Epithelial cell of esophagus (primary cell): ENCODE measurements around the gene RSRP1.
A peak's percentile ranks its signal among the peaks of the same experiment; 100 is the strongest.
"Not testable (repeated sequence)": the region's sequence is repeated elsewhere in the genome, so short reads cannot be mapped to it uniquely, and the experiment has no call there.

ENCODE experiments used
- DNase-seq: peaks from one replicate; pipeline ENCODE4 v3.0.0; 2010; ENCODE audit warnings: low read depth
- H3K4me3 ChIP-seq: 2 replicates; pipeline ENCODE4 v1.5.1; 2011; ENCODE audit warnings: mild to moderate bottlenecking, low read length, control low read depth
- TF ChIP-seq, protein P1 (sequence below): IDR thresholded peaks from 2 replicates; pipeline ENCODE4 v1.5.1; 2011; ENCODE audit warnings: low read depth, mild to moderate bottlenecking, low read length, control low read depth, inconsistent platforms; ENCODE audit not compliant: insufficient read depth; ENCODE audit errors: missing control alignments

RSRP1 gene, protein sequence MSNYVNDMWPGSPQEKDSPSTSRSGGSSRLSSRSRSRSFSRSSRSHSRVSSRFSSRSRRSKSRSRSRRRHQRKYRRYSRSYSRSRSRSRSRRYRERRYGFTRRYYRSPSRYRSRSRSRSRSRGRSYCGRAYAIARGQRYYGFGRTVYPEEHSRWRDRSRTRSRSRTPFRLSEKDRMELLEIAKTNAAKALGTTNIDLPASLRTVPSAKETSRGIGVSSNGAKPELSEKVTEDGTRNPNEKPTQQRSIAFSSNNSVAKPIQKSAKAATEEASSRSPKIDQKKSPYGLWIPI

DNA sequence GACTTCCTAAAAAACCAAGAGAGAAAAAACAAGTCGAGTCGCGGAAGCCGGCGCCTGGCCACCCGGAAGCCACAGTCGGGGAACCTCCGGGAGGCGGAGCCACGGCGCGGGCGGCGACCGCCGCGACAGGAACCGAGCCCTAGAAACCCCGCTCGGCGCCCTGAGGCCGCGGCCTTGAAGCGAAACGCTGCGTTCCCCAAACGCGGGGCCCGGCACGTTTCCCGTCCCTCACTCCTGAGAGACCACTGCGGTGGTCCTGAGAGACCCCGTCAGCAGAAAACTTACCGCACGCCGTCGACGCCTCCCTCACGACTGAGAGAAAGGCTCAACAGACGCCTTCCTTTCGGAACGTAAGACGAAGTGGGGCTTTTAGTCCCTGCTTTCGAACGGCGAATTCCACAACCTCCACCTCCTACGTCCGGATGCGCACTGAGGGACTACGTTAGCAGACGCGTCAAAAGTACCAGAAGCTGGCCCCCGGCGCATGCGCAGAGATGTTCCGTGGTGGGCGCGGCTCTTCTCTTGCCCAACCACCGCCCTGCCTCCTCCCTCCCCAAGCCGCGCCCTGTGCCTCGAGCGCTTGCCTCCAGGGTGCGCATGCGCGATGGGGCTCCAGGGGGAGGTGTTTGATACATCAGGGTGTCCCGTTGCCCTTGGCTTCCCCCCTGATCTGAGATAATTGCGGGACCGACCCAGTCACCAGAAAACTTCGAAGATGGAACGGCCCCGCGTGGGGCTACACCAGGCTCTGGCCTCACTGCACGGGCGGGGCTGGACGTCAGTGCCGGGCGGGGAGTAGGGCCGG lies at the start of gene RSRP1:
Gene RSRP1 (minus strand): TSS at position 431 of the 805 bp plus-strand sequence. CDS start 491 bp downstream, outside the sequence.
- TF ChIP-seq, protein P1, sequence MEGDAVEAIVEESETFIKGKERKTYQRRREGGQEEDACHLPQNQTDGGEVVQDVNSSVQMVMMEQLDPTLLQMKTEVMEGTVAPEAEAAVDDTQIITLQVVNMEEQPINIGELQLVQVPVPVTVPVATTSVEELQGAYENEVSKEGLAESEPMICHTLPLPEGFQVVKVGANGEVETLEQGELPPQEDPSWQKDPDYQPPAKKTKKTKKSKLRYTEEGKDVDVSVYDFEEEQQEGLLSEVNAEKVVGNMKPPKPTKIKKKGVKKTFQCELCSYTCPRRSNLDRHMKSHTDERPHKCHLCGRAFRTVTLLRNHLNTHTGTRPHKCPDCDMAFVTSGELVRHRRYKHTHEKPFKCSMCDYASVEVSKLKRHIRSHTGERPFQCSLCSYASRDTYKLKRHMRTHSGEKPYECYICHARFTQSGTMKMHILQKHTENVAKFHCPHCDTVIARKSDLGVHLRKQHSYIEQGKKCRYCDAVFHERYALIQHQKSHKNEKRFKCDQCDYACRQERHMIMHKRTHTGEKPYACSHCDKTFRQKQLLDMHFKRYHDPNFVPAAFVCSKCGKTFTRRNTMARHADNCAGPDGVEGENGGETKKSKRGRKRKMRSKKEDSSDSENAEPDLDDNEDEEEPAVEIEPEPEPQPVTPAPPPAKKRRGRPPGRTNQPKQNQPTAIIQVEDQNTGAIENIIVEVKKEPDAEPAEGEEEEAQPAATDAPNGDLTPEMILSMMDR, result no peak
- H3K4me3 ChIP-seq, result peak within 1 kb of the TSS; percentile 100
- DNase-seq, result peak; percentile 95

DNA sequence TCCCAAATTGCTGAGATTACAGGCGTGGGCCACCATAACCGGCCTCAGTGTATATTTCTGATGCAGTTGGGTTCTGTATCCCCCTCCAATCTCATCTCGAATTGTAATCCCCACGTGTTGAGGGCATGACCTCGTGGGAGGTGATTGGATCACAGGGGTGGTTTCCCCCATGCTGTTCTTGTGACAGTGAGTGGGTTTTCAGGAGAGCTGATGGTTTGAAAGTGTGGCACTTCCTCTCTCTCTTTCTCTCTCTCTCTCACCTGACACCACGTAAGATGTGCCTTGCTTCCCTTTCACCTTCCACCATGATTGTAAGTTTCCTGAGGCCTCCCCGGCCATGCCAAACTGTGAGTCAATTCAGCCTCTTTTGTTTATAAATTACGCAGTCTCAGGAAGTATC lies 49.2 kb upstream of the RSRP1 start:
- not testable (repeated sequence) for H3K4me3 ChIP-seq

DNA sequence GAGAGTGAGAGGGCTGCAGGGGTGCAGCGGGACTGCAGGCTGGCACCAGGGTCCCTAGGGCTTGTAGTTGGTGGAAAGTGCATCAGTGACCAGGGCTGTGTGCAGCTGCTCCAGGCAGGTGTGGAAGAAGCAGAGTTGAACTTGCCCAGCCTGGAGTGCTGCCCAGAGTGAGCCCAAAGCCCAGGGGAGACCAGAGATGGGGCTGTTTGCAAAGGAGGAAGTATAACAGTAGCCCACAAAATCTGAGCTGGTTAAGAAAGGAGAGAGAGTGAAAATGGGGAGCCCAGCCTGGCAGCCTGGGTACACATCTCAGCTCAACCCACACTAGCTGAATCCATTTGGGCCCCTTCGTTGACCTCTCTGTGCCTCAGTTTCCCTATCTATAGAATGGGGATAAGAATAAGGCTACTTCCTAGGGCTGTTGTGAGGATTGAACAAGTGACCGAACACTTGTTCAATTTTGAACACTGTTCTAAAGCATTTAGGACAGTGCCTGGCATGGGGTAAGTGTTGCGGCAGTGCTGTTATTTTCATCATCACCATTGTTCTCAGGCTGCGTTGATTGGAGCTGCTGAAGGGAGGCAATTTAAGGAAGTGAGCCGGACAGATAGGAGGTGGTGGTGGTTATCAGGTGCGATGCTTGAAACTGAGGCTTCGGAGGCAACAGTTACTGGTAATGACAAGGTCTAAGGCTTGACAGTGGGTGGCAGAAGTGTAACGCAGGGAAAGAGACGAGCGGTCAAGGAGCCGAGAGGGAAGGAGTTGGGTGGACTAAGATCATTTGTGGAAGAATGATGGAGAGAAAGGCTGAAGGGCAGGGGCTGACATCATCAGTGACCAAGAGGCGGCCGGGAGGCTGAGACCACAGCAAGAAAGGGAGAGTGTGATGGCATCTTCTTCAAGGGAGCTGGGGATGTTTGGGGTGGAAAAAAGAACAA lies 47.9 kb upstream of the RSRP1 start:
- not testable (repeated sequence) for H3K4me3 ChIP-seq, DNase-seq

More for the DNA sequence above, 49.2 kb upstream of the RSRP1 start:
- not testable (repeated sequence) for DNase-seq

DNA sequence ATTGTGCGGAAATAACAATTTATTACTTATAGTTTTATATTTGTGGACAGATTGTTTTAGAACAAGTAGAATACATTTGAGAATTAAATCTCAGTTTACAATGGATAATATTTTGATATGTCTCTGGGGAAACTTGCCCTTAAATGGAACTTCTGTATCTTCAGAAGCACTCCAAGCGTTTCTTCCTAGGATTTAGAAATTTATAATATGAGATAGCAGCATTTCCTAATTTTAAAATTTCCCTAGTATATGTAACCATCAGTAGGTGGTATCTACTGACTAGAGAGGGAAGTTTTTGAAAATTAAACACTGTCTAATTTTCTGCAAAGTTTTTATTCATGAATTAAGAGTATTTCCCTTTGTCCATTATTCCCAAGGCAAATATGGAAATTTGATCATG lies 46.2 kb upstream of the RSRP1 start:
- H3K4me3 ChIP-seq, DNase-seq: not testable (repeated sequence)

DNA sequence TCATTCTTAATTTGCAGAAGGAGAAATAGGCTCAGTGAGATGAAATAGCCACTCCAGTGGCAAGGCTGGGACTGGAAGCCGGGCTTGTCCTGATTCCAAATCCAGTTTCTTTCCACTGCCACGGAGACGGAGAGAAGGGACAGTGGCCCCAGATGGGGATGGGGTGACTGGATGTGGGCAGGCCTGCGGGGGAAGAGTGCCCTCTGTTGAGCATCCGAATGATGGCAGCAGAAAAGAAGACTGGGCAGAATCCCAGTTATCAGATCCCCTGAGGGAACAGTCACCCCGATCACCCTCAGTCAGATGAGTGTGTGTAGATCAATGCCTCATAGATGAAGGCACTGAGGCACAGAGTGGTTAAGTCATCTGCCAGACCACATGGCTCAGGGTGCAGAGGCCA lies 42.8 kb upstream of the RSRP1 start:
- not testable (repeated sequence) for DNase-seq, H3K4me3 ChIP-seq
- TF ChIP-seq, protein P1, result peak; percentile 31

DNA sequence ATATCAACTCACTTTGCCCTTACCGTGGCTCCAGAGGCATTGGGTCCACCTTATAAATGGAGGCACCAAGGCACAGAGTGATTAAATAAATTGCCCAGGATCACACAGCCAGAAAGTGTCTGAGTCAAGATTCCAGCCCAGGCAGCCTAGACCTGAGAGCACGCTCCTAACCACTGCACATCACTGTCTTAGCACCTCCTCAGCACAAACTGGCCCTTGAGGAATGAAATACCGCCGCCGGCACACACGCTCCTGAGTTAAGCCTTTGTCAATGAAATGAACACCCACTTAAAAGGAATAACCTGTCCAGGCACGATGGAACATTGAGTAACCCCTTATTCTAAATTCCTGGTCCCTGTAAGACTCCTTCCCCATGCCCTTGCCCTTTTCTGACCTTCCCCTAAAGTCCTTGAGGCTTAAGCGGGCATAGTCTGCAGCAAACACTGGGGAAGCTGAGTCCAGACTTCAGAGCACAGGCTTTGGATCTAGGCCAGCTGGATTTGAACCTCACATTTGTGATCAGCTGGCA lies 41.4 kb upstream of the RSRP1 start:
- H3K4me3 ChIP-seq, result not testable (repeated sequence)
- DNase-seq, result peak; percentile 70

DNA sequence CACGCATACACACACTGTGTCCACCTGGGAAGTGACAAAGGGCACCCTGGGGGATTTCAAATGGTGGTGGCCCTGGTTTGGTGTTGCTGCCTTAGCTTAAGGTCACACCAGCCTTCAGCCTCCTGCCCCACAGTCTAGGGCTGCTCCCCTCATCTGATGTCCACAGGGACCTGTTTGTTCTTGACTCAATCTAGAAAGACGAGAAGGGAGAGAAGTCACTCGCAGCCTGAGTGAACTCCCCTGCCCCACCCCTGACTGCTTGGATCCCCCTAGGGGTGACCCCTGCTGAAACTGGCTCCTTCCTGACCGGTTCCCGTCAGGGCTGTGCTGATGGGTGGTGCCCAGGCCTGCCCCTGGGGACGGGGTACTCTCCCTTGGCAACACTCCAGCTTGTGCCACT lies 39.9 kb upstream of the RSRP1 start:
- not testable (repeated sequence) for DNase-seq, H3K4me3 ChIP-seq

DNA sequence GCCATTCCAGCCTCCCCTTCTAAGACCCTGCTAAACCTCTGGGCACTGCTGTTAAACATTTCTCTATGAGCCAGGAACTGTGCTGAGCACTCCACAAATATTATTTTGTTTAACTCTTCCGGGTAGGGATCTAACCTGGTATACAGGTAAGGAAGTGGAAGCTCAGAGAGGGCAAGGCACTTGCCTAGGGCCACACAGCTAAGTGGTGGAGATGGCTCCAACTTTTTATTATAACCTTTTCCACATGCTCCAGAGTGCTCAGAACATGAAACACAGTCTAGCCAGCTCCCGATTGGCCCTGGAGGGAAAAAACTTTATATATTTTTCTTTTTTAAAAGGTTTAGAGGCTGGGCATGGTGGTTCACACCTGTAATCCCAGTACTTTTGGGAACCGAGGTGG lies 38.6 kb upstream of the RSRP1 start:
- DNase-seq, H3K4me3 ChIP-seq: not testable (repeated sequence)

DNA sequence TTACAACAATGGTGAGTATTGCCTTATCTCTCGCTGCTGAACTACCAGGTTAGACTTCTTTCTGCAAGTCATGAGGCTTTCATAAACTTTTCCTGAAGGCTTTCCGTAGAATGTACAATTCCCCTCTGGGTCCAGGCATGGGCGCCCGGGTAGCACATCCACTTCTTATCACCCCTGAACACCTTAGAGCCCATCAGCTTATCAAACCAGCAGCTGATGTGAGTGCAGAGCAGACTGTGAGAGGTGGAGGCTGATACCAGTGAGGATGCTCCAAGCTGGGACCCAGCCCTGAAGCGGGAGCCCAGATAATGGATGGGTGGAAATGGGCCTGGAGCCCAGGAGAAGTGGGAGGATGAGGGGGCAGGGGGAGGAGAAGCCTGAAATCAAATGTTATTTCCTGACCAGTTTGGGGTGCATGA lies 32.4 kb upstream of the RSRP1 start:
- H3K4me3 ChIP-seq, DNase-seq: not testable (repeated sequence)

DNA sequence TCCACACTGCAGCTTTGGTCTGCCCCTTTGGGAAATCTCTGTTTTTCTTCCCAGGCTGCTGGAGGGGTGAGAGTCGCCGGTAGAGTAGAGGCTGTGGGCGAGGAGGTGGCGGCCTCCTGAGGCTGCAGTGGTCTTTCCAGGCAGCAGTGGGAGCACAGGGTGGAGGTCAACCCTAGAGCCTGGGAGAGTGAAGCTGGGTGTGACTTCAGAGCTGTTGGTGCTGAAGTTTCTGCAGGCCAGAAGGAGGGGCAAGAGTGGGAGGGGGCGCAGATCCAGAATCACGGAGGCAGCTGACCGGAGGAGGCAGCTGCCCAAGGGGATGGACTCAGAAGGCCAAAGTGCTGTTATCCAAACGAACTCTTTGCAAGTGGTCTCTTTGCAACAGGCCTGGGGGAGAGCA lies 31.5 kb upstream of the RSRP1 start:
- not testable (repeated sequence) for H3K4me3 ChIP-seq, DNase-seq

DNA sequence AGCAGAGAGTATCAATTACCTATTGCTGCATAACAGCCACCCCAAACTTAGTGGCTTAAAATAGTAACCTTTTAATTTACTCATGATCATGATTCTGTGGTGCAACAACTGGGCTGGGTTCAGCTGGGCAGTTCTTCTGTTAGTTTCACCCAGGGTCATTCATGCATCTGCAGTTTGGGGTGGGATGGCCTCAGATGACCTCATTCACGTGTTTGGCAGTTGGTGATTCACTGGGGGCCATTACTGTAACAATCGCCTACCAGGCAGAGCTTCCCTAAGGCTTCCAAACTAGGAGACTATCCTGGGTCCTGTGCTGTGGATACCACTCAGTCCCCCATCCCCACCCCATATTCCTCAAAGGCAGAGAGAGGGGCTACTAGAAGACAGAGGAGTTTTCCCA lies 31.1 kb upstream of the RSRP1 start:
- H3K4me3 ChIP-seq, DNase-seq: not testable (repeated sequence)

DNA sequence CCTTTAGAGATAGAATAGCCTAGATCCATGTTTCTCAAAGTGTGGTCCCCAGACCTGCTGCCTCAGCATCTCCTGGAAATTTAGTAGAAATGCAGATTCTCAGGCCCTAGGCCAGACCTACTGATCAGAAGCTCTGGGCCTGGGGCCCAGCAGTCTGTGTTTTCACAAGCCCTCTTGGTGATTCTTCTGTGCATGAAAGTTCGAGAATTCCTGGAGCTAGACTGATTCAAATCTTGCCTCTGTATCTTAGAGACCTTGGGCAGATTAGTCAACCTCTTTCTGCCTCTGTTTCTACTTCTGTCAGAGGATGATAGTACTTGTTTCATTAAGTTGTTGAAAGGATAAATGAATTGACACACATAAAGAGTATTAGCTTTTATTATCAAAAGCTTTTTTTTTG lies 30.0 kb upstream of the RSRP1 start:
- not testable (repeated sequence) for H3K4me3 ChIP-seq, DNase-seq

DNA sequence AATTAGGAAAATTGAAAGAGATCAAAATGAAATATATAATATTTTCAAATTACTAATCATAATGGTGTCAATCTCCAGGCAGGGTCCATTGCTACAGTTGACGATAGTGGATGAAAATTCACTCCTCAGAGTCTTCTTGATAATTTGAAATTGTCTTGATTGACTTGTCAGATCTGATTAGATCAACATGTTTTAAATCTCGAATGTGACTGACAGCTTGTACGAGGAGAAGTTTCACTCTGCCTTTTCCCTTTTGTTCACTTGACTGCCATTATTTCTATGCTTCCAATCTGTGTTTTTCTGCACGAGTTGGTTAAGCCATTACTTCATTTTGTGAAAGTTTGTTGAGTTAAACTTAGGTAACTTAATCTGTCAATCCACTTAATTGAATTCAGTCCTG lies 28.4 kb upstream of the RSRP1 start:
- H3K4me3 ChIP-seq, DNase-seq: not testable (repeated sequence)

DNA sequence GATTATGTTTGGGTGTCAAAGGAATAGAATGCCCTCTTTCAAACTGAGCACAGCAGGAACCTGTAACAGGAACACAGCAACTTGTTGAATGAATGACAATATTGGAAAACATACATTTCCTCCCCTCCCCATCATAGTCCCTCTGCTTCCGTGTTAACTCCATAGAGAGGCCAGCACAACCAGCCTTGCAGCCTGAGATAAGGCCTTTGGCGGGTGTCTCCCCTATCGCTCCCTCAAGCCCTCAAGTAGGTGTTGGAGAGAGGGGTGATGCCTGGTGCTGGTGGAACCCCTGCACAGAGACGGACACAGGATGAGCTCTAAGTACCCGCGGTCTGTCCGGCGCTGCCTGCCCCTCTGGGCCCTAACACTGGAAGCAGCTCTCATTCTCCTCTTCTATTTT lies 25.0 kb upstream of the RSRP1 start, which contains the start of gene RHD:
Gene RHD (plus strand): TSS at position 272 of the 400 bp plus-strand sequence. CDS start 39 bp downstream, at position 311.
- DNase-seq, H3K4me3 ChIP-seq: not testable (repeated sequence)

DNA sequence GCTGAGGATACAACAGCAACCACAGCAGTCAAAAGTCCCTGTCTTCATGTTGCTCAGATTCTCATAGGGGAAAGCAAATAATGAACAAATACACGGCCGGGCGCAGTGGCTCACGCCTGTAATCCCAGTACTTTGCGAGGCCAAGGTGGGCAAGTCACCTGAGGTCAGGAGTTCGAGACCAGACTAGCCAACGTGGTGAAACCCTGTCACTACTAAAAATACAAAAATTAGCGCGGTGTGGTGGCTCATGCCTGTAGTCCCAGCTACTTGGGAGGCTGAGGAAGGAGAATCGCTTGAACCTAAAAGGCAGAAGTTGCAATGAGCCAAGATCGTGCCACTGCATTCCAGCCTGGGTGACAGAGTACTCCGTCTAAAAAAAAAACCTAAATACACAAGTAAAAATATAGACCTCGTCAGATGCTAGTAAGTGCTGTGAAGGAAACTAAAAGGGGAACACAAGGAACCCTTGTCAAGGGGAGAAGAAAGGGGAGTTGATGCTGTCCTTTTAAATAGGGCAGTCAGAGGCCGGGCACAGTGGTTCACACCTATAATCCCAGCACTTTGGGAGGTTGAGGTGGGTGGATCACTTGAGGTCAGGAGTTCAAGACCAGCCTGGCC lies 21.0 kb upstream of the RSRP1 start:
- H3K4me3 ChIP-seq, result peak overlapping the region; percentile 57
- DNase-seq, result not testable (repeated sequence)
